GM23248 (cell line): ENCODE data around the gene ST6GAL1. TPM values are rescaled to one million over a fixed set of nuclear protein-coding genes. Genes with fewer than 3 reads are reported as not detected.

Experiments
- DNase-seq: peaks from one replicate; pipeline ENCODE4 v3.0.0-alpha.2; 2015
- H2AFZ ChIP-seq: fragments of 200-600 bp; sonication (generic); 2 replicates; pipeline ENCODE4 v1.6.1; 2016; ENCODE audit warnings: antibody characterized with exemption
- H3F3A ChIP-seq: fragments of 200-600 bp; sonication (generic); 2 replicates; pipeline ENCODE4 v1.6.1; 2016; ENCODE audit warnings: mild to moderate bottlenecking, antibody characterized with exemption, mixed run types; ENCODE audit not compliant: insufficient read depth
- H3K27ac ChIP-seq: fragments of 200-600 bp; sonication (generic); 2 replicates; pipeline ENCODE4 v1.5.1; 2016; ENCODE audit warnings: mild to moderate bottlenecking
- H3K27me3 ChIP-seq: fragments of 200-600 bp; sonication (generic); replicated peaks from 2 replicates; pipeline ENCODE4 v1.6.1; 2016; ENCODE audit warnings: mild to moderate bottlenecking; ENCODE audit not compliant: insufficient read depth
- H3K36me3 ChIP-seq: fragments of 200-600 bp; sonication (generic); 2 replicates; pipeline ENCODE4 v1.6.1; 2016; ENCODE audit warnings: low read depth, mild to moderate bottlenecking
- H3K4me1 ChIP-seq: fragments of 200-600 bp; sonication (generic); 2 replicates; pipeline ENCODE4 v1.6.1; 2016; ENCODE audit warnings: mild to moderate bottlenecking; ENCODE audit not compliant: insufficient read depth
- H3K4me2 ChIP-seq: fragments of 200-600 bp; sonication (generic); one replicate; pipeline ENCODE4 v1.6.1; 2016; ENCODE audit warnings: mild to moderate bottlenecking; ENCODE audit not compliant: unreplicated experiment
- H3K4me3 ChIP-seq: fragments of 200-600 bp; sonication (generic); 2 replicates; pipeline ENCODE4 v1.5.1; 2016; ENCODE audit warnings: mild to moderate bottlenecking
- H3K79me2 ChIP-seq: fragments of 200-600 bp; sonication (generic); 2 replicates; pipeline ENCODE4 v1.6.1; 2016; ENCODE audit warnings: mild to moderate bottlenecking; ENCODE audit not compliant: insufficient read depth
- H3K9ac ChIP-seq: fragments of 200-600 bp; sonication (generic); 2 replicates; pipeline ENCODE4 v1.6.1; 2016; ENCODE audit warnings: mild to moderate bottlenecking
- H3K9me2 ChIP-seq: fragments of 200-600 bp; sonication (generic); 2 replicates; pipeline ENCODE4 v1.6.1; 2016; ENCODE audit warnings: mixed run types, mild to moderate bottlenecking, moderate library complexity; ENCODE audit not compliant: insufficient read depth
- H3K9me3 ChIP-seq: fragments of 200-600 bp; sonication (generic); one replicate; pipeline ENCODE4 v1.6.1; 2017; ENCODE audit warnings: low read depth
- H4K20me1 ChIP-seq: fragments of 200-600 bp; sonication (generic); 2 replicates; pipeline ENCODE4 v1.6.0; 2016; ENCODE audit not compliant: insufficient read depth
- EZH2 ChIP-seq: fragments of 200-600 bp; sonication (generic); IDR thresholded peaks from 2 replicates; pipeline ENCODE4 v1.6.1; 2018; ENCODE audit warnings: antibody characterized with exemption, mild to moderate bottlenecking; ENCODE audit not compliant: insufficient read depth, poor library complexity, severe bottlenecking
- EZH2phosphoT487 ChIP-seq: fragments of 200-600 bp; sonication (generic); IDR thresholded peaks from 2 replicates; pipeline ENCODE4 v1.6.1; 2018; ENCODE audit warnings: antibody characterized with exemption, moderate library complexity, mild to moderate bottlenecking, low read depth; ENCODE audit not compliant: insufficient read depth
- WGBS, 2 experiments: methylation state at CpG; one replicate each; pipeline ENCODE4 v1.1.6; 2015 to 2017; ENCODE audit warnings: low lambda C conversion rate in 2 of 2, low coverage in 1 of 2; ENCODE audit errors: missing lambda C conversion rate in 2 of 2; 5-methylcytosine and 5-hydroxymethylcytosine counted together
- in situ Hi-C: fragments of 300-500 bp; cut with MboI; formaldehyde crosslinking; loops from 2 replicates; pipeline ENCODE4 v1.15.0; 2020
- polyA plus RNA-seq: library from polyadenylated mRNA; unstranded; fragments of >200 nt; fragmentation: Nextera tagmentation; extraction: Ambion mirVana; gene quantifications from 2 replicates; pipeline ENCODE4 v1.2.1, GENCODE V29; 2016
- total RNA-seq: library from RNA; depleted of rRNA; stranded (reverse); fragments of >200 nt; shearing (Covaris generic); gene quantifications from 2 replicates; pipeline ENCODE4 v1.2.3, GENCODE V29; 2014

The ST6GAL1 gene
- total and polyA plus RNA-seq, 2 experiments from 2014 or later: 0.20 TPM; not detected in 1

GRCh38 chr3:187066228-187066995, 136.1 kb downstream of the ST6GAL1 start:
- H3K27ac ChIP-seq: no peak overlapping the region
- no peaks in the 10 kb centered on the region for H3K79me2 ChIP-seq
- H3K27me3 ChIP-seq: no peaks in the 10 kb centered on the region
- in situ Hi-C loops: no loop called here
- no peak overlapping the region for H3K4me2 ChIP-seq
- no peak overlapping the region for H3K4me3 ChIP-seq
- H3K4me1 ChIP-seq: peaks cover 27% of the 10 kb centered on the region
- TF ChIP-seq EZH2phosphoT487 (no peak), EZH2 (no peak)
- H3K9me3 ChIP-seq: no peaks in the 10 kb centered on the region
- peaks cover 16% of the 10 kb centered on the region; the same call in 1 of the 2 replicates for H3F3A ChIP-seq
- no peak overlapping the region for H3K9ac ChIP-seq
- H2AFZ ChIP-seq: no peak overlapping the region
- H4K20me1 ChIP-seq: no peaks in the 10 kb centered on the region
- H3K36me3 ChIP-seq: no peaks in the 10 kb centered on the region
- peak; percentile 40 for DNase-seq
- H3K9me2 ChIP-seq: no peaks in the 10 kb centered on the region
- WGBS, 2 experiments: 53 to 60% methylated on average over 7 of the region's 7 CpGs

- Histone ChIP-seq H3K9me3 (no peaks in the 10 kb centered on the region), H3K27ac (no peak overlapping the region), H3K79me2 (no peaks in the 10 kb centered on the region), H3K9me2 (no peaks in the 10 kb centered on the region), H3K36me3 (no peaks in the 10 kb centered on the region), H2AFZ (no peak overlapping the region), H3K4me2 (no peak overlapping the region), H3K4me3 (no peak overlapping the region), H3F3A (no peaks in the 10 kb centered on the region), H3K27me3 (no peaks in the 10 kb centered on the region), H4K20me1 (no peaks in the 10 kb centered on the region), H3K4me1 (peaks cover 7% of the 10 kb centered on the region; the same call in 1 of the 2 replicates), H3K9ac (no peak overlapping the region)
- no peak for TF ChIP-seq EZH2phosphoT487
- no peak for TF ChIP-seq EZH2
- WGBS, 2 experiments: 62 to 74% methylated on average over 4 to 5 of the region's 5 CpGs
- DNase-seq: no peak
- in situ Hi-C loops: no loop called here
These were observed 138.5 kb downstream of the ST6GAL1 start for GRCh38 chr3:187068787-187069186.

GRCh38 chr3:187069857-187070516, 139.7 kb downstream of the ST6GAL1 start:
- Histone ChIP-seq H2AFZ (no peak overlapping the region), H3K4me3 (no peak overlapping the region), H3K4me2 (no peak overlapping the region), H3K4me1 (no peaks in the 10 kb centered on the region), H3K36me3 (no peaks in the 10 kb centered on the region), H3K79me2 (no peaks in the 10 kb centered on the region), H3F3A (no peaks in the 10 kb centered on the region), H3K27me3 (no peaks in the 10 kb centered on the region; the same call in 1 of the 2 replicates), H3K9me2 (no peaks in the 10 kb centered on the region), H3K9me3 (no peaks in the 10 kb centered on the region), H3K27ac (no peak overlapping the region), H4K20me1 (no peaks in the 10 kb centered on the region), H3K9ac (no peak overlapping the region)
- DNase-seq: no peak
- 58 to 59% methylated on average over 6 to 7 of the region's 7 CpGs for WGBS, 2 experiments
- in situ Hi-C loops: no loop called here
- TF ChIP-seq EZH2phosphoT487: no peak
- no peak for TF ChIP-seq EZH2

- no peak overlapping the region for H3K4me2 ChIP-seq
- H2AFZ ChIP-seq: no peak overlapping the region
- no peaks in the 10 kb centered on the region for H3F3A ChIP-seq
- no peak for TF ChIP-seq EZH2
- TF ChIP-seq EZH2phosphoT487: no peak
- WGBS, 2 experiments: 27 to 43% methylated on average over 3 of the region's 3 CpGs
- no peaks in the 10 kb centered on the region; the same call in 1 of the 2 replicates for H3K27me3 ChIP-seq
- no peak overlapping the region for H3K27ac ChIP-seq
- H3K9ac ChIP-seq: no peak overlapping the region
- no peaks in the 10 kb centered on the region for H3K79me2 ChIP-seq
- DNase-seq: no peak
- no peak overlapping the region for H3K4me3 ChIP-seq
- H3K9me2 ChIP-seq: no peaks in the 10 kb centered on the region
- no peaks in the 10 kb centered on the region for H4K20me1 ChIP-seq
- in situ Hi-C loops: no loop called here
- no peaks in the 10 kb centered on the region for H3K9me3 ChIP-seq
- no peaks in the 10 kb centered on the region for H3K36me3 ChIP-seq
- H3K4me1 ChIP-seq: no peaks in the 10 kb centered on the region
These were observed 141.8 kb downstream of the ST6GAL1 start for GRCh38 chr3:187072102-187072501.
